IPS DF 19.7 (cell line): ENCODE results near the gene ATP2B2.

Experiments
- DNase-seq: peaks from one replicate; pipeline ENCODE4 v3.0.0-alpha.2; 2013; ENCODE audit warnings: low read depth, low spot score

The ATP2B2 gene

GRCh38 chr3:10365791-10366190 lies 139.6 kb downstream of the ATP2B2 start:
- no peak for DNase-seq

GRCh38 chr3:10365316-10365715 lies 140.1 kb downstream of the ATP2B2 start:
- no peak for DNase-seq

DNA sequence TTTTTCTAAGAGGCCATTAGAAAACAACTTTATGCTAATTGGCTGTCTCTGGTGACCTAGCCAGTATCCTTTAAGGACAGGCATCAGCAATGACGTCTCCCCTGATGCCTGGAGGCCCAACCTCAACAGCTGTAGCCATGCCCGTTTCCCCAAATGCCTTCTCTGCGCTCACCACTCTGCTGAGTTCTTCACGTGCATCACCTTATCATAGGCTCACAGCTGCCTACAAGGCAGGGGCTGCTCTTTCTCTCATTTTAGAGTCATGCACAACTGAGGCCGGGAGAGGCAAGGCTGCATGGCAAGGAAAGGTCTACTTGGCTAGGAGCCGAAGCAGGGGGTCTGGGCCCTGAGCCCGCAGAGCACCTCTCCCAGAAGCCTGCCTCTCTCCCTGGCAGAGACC lies 140.6 kb downstream of the ATP2B2 start:
- DNase-seq, result no peak

DNA sequence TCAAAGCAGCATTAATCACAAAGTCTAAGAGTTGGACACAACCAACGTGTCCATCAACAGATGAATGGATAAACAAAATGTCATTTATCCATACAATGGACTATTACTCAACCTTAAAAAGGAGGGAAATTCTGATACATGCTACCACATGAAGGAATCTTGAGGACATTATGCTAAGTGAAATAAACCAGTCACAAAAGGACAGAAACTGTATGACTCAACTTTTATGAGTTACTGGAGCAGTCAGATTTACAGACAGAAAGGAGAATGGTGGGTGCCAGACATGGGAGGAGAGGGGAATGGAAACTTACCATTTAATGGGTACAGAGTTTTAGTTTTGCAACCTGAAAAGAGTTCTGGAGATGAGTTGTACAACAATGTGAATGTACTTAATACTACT lies 141.5 kb downstream of the ATP2B2 start:
- no peak for DNase-seq

GRCh38 chr3:10361375-10361774 lies 144.0 kb downstream of the ATP2B2 start:
- no peak for DNase-seq

GRCh38 chr3:10360478-10360877 lies 144.9 kb downstream of the ATP2B2 start:
- no peak for DNase-seq

- DNase-seq, result no peak
Observed at GRCh38 chr3:10359761-10360161, 145.6 kb downstream of the ATP2B2 start.

DNA sequence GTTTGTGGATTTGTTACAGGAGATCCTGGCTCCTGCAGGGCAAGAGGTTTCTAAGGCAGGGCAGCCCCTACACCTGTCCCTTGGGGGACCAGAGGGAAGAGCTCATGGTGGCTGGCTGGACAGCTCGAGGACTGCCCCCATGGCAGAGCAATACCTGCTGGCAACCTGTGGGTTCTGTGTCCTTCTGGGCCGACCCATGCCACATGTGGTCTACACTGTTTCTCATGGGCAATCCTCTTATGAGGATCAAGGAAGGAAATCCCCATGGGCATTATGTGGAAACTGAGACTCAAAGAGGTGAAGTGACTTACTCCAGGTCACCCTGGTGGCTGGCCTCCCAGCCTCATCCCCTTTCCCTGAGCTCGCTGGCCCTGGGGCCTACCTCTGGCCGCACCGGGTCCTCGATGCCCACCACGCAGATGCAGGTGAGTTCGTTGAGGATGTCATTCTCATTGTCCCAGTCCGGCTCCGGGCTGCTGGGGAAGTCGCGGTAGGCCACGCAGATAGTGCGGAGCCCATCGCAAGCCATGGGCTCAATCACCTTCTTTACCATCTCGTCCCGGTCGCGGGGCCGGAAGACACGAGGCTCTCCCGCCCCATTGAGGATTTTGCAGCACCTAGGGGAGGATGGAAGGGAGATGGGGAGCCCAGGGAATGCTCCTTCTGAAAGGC lies 146.9 kb downstream of the ATP2B2 start:
- no peak for DNase-seq

- DNase-seq, result no peak
Observed at GRCh38 chr3:10357592-10358308, 147.6 kb downstream of the ATP2B2 start.

GRCh38 chr3:10357095-10357494 lies 148.3 kb downstream of the ATP2B2 start:
- DNase-seq, result no peak

DNA sequence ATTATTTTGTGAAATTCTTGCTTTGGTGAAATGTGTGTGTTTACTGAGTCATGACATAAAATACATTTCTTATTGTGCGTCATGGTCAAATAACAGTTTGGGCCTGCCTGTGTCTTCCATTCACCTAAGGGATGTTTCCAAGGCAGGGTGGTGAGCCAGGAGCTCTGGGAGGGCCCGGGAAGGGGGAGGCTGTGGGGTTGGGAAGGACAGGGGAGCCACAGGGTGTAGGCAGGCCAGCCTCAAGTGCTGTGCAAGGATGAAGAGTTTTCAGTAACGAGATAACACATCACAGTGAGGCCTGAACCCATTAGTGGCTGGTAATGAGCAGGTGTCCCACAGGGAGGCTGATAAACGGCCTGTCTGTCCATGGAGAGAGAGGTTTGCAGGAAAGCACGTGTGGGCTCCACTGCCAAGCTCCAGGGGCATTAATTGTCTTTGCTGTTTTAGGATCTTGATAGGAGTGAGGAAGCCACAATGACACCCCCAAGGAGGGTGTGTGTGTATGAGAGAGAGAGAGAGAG lies 148.9 kb downstream of the ATP2B2 start:
- DNase-seq, result no peak

DNA sequence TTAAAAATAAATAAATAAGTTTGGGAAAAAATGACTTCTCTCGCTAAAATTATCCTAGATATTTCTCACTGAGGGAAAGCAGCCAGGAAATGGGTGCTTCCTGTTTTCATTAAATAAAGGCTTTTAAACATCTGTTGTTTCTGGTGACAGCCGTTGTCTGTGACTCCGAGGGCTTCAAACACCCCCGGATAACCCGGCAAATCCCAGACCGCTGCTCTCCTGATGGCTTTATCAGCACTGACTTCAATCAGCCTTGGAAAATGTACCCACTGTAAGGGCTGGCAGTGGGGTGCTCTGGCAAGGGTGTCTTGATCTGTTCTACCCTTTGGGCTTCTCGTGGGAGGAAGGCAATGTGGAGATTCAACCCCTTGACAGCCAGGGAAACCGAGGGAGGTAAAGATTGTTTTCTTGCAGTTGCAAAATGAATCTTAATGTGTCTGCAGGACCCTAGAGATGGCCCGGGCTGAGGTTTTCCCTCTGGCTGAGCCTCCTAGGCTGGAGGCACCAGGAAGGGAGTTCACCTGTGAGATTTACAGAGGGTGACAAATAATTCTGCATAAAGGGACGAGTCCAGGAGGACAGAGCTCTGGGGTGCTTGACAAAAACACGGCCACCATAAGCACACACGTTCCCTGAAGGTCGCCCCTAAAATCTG lies 150.9 kb downstream of the ATP2B2 start:
- DNase-seq, result no peak

DNA sequence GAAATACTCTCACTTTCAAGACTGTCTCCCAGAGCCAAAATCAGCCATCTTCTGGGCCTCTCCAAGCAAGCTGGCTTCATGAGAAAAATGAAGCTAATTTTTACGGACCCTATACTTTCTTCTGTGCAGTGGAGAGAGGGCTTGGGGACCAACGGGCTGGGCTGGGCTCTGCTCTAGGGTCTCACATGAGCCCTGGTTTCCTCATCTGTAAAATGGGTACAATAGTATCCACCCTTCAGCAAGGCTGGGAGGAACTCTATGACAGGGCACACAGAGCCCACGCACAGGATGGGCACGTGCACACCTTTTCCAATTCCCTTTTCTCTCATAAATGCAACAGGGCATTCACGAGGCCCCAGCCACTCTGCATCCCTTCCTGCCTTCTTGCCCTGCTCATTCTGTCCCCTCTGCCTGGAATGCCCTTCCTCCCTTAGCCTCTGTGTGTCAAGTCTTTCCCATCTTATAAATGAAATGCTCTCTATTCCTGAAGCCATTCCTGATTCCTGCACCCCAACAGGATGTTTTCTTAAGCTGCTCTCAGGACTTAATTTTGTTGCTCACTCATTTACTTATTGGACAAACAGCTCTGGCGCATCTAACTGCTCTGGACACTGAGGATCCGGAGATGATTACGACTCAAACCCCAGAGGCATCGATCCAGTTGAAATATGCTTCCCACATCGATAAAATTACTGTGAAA lies 151.6 kb downstream of the ATP2B2 start:
- no peak for DNase-seq

DNA sequence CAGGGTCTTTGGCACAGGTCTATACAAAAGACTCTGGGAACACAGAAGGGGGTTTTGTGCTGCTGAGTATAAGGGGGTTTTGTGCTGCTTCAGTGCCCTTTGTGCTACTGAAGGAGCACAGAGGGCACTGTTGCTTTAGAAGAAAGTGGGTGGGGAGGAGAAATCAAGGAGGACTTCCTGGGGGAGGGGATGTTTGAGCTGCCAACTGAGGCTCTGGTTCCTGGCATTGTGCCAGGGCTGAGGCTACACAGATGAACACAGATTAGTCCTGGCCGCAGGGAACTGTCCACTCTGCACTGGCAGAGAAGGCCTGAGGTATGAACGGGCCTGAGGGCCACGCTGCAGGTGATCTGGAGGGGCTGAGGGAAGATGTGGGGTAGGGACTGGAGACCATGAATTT lies 152.2 kb downstream of the ATP2B2 start:
- DNase-seq, result no peak

- no peak for DNase-seq
Observed at GRCh38 chr3:10352146-10352911, 153.1 kb downstream of the ATP2B2 start.

GRCh38 chr3:10351013-10351735 lies 154.2 kb downstream of the ATP2B2 start:
- DNase-seq, result no peak

GRCh38 chr3:10350324-10350985 lies 154.9 kb downstream of the ATP2B2 start:
- DNase-seq, result no peak

DNA sequence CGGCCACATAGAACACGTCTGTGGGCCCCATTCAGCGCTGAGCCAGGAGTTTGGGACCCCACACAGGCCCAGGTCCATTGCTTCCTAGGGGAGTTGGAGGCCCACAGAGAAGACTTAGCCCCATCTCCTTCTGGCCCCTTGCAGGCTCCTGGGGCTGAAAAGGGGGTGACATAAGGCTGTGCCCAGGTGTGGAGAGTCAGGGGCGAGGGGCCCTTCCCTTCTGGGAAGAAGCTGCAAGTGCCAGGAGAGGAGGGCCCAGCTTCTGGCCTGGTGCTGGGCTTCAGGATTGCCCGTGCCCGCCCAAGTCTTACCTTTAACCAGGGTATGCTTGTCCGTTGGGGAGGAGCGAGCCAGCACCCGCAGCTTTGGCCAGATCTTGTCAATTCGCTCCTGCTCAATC lies 155.6 kb downstream of the ATP2B2 start:
- DNase-seq, result no peak

DNA sequence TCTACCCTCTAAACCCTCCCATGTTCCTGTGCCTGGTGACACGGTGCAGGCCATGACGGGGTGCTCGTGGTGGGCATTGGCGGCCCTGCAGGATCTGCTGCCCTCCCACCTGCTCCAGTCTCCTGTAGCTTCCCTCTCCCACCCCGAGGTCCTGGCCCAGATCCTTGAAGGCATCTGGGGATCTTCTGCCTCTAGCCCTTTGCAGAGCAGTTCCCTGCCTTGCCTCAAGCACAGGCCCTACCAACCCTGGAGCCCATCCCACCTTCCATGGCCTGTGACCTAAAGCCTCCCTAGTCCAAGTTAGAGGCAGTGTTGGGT lies 157.0 kb downstream of the ATP2B2 start:
- DNase-seq, result no peak
